ENCODE results near the gene HOXA3.

GRCh38 chr7:27134392-27134791 lies 18.0 kb downstream of the HOXA3 start:
- TF ChIP-seq CTCF (IDR thresholded peaks at IDR 0.05) = no peak
- TF ChIP-seq POLR2A (IDR thresholded peaks at IDR 0.05) = no peak
